HEK293 (cell line): ENCODE measurements around the gene SCP2D1.

Experiments used
- CTCF ChIA-PET: fragments of 350-600 bp; formaldehyde crosslinking; extraction: SDS; loops from one replicate; lab custom pipeline; 2021; ENCODE audit warnings: antibody characterized with exemption; lab: Yijun Ruan, JAX
- POLR2A ChIA-PET: fragments of 300-600 bp; formaldehyde crosslinking; extraction: SDS; loops from one replicate; lab custom pipeline; 2020; ENCODE audit warnings: antibody characterized with exemption, inconsistent platforms; lab: Yijun Ruan, JAX
- H3K27ac ChIP-seq: fragments of 200-500 bp; sonication (Bioruptor generic); 2 replicates; pipeline ENCODE4 v1.5.1; 2014; ENCODE audit warnings: low read depth, low read length, control low read depth, inconsistent platforms; ENCODE audit errors: extremely low read depth
- H3K36me3 ChIP-seq, 2 experiments: fragments of 200-500 bp in 1 of 2; sonication (Bioruptor generic) in 1 of 2; 1 replicate in 1 of 2; 2 replicates in 1 of 2; pipeline ENCODE4 v1.5.1; 2014 to 2017; ENCODE audit warnings: inconsistent platforms in 2 of 2, low read length in 2 of 2; ENCODE audit not compliant: control insufficient read depth in 2 of 2, insufficient read depth in 1 of 2
- H3K4me1 ChIP-seq: fragments of 200-500 bp; sonication (Bioruptor generic); 2 replicates; pipeline ENCODE4 v1.5.1; 2014; ENCODE audit warnings: mild to moderate bottlenecking, low read length, inconsistent platforms; ENCODE audit not compliant: control insufficient read depth, insufficient read depth
- H3K4me3 ChIP-seq: 2 replicates; pipeline ENCODE4 v1.5.1; 2011; ENCODE audit warnings: low read depth, mild to moderate bottlenecking, control low read depth, low read length, moderate library complexity
- H3K9me3 ChIP-seq: fragments of 200-500 bp; sonication (Bioruptor generic); 2 replicates; pipeline ENCODE4 v1.5.1; 2014; ENCODE audit warnings: low read depth, low read length, inconsistent platforms; ENCODE audit not compliant: control insufficient read depth, insufficient read depth
- CTCF ChIP-seq: fragments of 450-650 bp; formaldehyde crosslinking; IDR thresholded peaks from 2 replicates; pipeline ENCODE4 v1.5.1; 2016; ENCODE audit warnings: missing biosample characterization, missing genetic modification characterization
- GLIS1 ChIP-seq: fragments of 450-650 bp; formaldehyde crosslinking; IDR thresholded peaks from 2 replicates; pipeline ENCODE4 v1.5.1; 2016; ENCODE audit warnings: missing biosample characterization, missing genetic modification characterization
- HOXA7 ChIP-seq: sonication (generic); formaldehyde crosslinking; IDR thresholded peaks from 2 replicates; pipeline ENCODE4 v1.8.1; 2022; ENCODE audit warnings: missing genetic modification reagents, borderline replicate concordance
- HOXC10 ChIP-seq: sonication (generic); formaldehyde crosslinking; IDR thresholded peaks from 2 replicates; pipeline ENCODE4 v1.8.1; 2023; ENCODE audit warnings: mild to moderate bottlenecking, missing genetic modification reagents
- KLF8 ChIP-seq: fragments of 450-650 bp; formaldehyde crosslinking; IDR thresholded peaks from 2 replicates; pipeline ENCODE4 v1.5.1; 2016; ENCODE audit warnings: missing biosample characterization, missing genetic modification characterization
- OSR2 ChIP-seq: fragments of 450-650 bp; formaldehyde crosslinking; IDR thresholded peaks from 2 replicates; pipeline ENCODE4 v1.5.1; 2016; ENCODE audit warnings: missing biosample characterization, missing genetic modification characterization
- PRDM10 ChIP-seq: fragments of 450-650 bp; formaldehyde crosslinking; IDR thresholded peaks from 2 replicates; pipeline ENCODE4 v1.5.1; 2016; ENCODE audit warnings: missing biosample characterization, missing genetic modification characterization
- PRDM6 ChIP-seq: fragments of 450-650 bp; formaldehyde crosslinking; IDR thresholded peaks from 2 replicates; pipeline ENCODE4 v1.5.1; 2017; ENCODE audit warnings: missing biosample characterization, missing genetic modification characterization
- SP3 ChIP-seq: fragments of 450-650 bp; formaldehyde crosslinking; IDR thresholded peaks from 2 replicates; pipeline ENCODE4 v1.5.1; 2016; ENCODE audit warnings: missing biosample characterization, missing genetic modification characterization
- ZNF169 ChIP-seq: fragments of 450-650 bp; formaldehyde crosslinking; IDR thresholded peaks from 2 replicates; pipeline ENCODE4 v1.5.1; 2016; ENCODE audit warnings: missing biosample characterization, missing genetic modification characterization
- ZNF18 ChIP-seq: fragments of 450-650 bp; formaldehyde crosslinking; IDR thresholded peaks from 2 replicates; pipeline ENCODE4 v1.5.1; 2016; ENCODE audit warnings: missing biosample characterization, missing genetic modification characterization
- ZNF184 ChIP-seq: fragments of 450-650 bp; IDR thresholded peaks from 2 replicates; pipeline ENCODE4 v1.5.1; 2018; ENCODE audit warnings: missing biosample characterization, mild to moderate bottlenecking, missing genetic modification characterization
- ZNF202 ChIP-seq: fragments of 450-650 bp; formaldehyde crosslinking; IDR thresholded peaks from 2 replicates; pipeline ENCODE4 v1.5.1; 2016; ENCODE audit warnings: missing biosample characterization, missing genetic modification characterization, borderline replicate concordance
- ZNF211 ChIP-seq: fragments of 450-650 bp; formaldehyde crosslinking; IDR thresholded peaks from 2 replicates; pipeline ENCODE4 v1.5.1; 2016; ENCODE audit warnings: low read depth, missing biosample characterization, missing genetic modification characterization
- ZNF214 ChIP-seq: fragments of 450-650 bp; formaldehyde crosslinking; IDR thresholded peaks from 2 replicates; pipeline ENCODE4 v1.5.1; 2017; ENCODE audit warnings: missing biosample characterization, mild to moderate bottlenecking, missing genetic modification characterization, borderline replicate concordance
- ZNF324 ChIP-seq: fragments of 450-650 bp; formaldehyde crosslinking; IDR thresholded peaks from 2 replicates; pipeline ENCODE4 v1.5.1; 2016; ENCODE audit warnings: missing biosample characterization, missing genetic modification characterization
- ZNF366 ChIP-seq: fragments of 450-650 bp; formaldehyde crosslinking; conservative IDR thresholded peaks from 2 replicates; pipeline ENCODE4 v1.5.1; 2016; ENCODE audit warnings: missing biosample characterization, missing genetic modification characterization
- ZNF37A ChIP-seq: fragments of 450-650 bp; IDR thresholded peaks from 2 replicates; pipeline ENCODE4 v1.5.1; 2018; ENCODE audit warnings: missing biosample characterization, missing genetic modification characterization
- ZNF48 ChIP-seq: fragments of 450-650 bp; formaldehyde crosslinking; IDR thresholded peaks from 2 replicates; pipeline ENCODE4 v1.5.1; 2016; ENCODE audit warnings: missing biosample characterization, missing genetic modification characterization
- ZNF544 ChIP-seq: fragments of 450-650 bp; formaldehyde crosslinking; IDR thresholded peaks from 2 replicates; pipeline ENCODE4 v1.5.0; 2017; ENCODE audit warnings: missing biosample characterization, missing genetic modification characterization
- ZNF571 ChIP-seq: fragments of 450-650 bp; formaldehyde crosslinking; IDR thresholded peaks from 2 replicates; pipeline ENCODE4 v1.5.0; 2017; ENCODE audit warnings: missing biosample characterization, missing genetic modification characterization
- ZNF623 ChIP-seq: fragments of 450-650 bp; formaldehyde crosslinking; IDR thresholded peaks from 2 replicates; pipeline ENCODE4 v1.5.1; 2016; ENCODE audit warnings: missing biosample characterization, missing genetic modification characterization
- ZNF624 ChIP-seq: fragments of 450-650 bp; formaldehyde crosslinking; IDR thresholded peaks from 2 replicates; pipeline ENCODE4 v1.5.1; 2017; ENCODE audit warnings: missing biosample characterization, missing genetic modification characterization
- ZNF629 ChIP-seq: fragments of 450-650 bp; formaldehyde crosslinking; IDR thresholded peaks from 2 replicates; pipeline ENCODE4 v1.5.1; 2017; ENCODE audit warnings: missing biosample characterization, missing genetic modification characterization
- ZNF654 ChIP-seq: fragments of 450-650 bp; formaldehyde crosslinking; IDR thresholded peaks from 2 replicates; pipeline ENCODE4 v1.5.1; 2016; ENCODE audit warnings: low read depth, missing biosample characterization, missing genetic modification characterization
- ZNF677 ChIP-seq: fragments of 450-650 bp; IDR thresholded peaks from 2 replicates; pipeline ENCODE4 v1.5.0; 2018; ENCODE audit warnings: missing biosample characterization, mild to moderate bottlenecking, missing genetic modification characterization, moderate library complexity
- ZNF768 ChIP-seq: fragments of 450-650 bp; formaldehyde crosslinking; IDR thresholded peaks from 2 replicates; pipeline ENCODE4 v1.5.1; 2018; ENCODE audit warnings: missing biosample characterization, mild to moderate bottlenecking, missing genetic modification characterization
- ZNF792 ChIP-seq: fragments of 450-650 bp; formaldehyde crosslinking; IDR thresholded peaks from 2 replicates; pipeline ENCODE4 v1.5.1; 2016; ENCODE audit warnings: missing biosample characterization, missing genetic modification characterization
- ZNF843 ChIP-seq: fragments of 450-650 bp; formaldehyde crosslinking; IDR thresholded peaks from 2 replicates; pipeline ENCODE4 v1.5.1; 2016; ENCODE audit warnings: missing biosample characterization, missing genetic modification characterization

The SCP2D1 gene

GRCh38 chr20:18781509-18781908 is 32.1 kb upstream of the SCP2D1 start:
- Histone ChIP-seq H3K4me3 (no peak overlapping the region), H3K27ac (no peak overlapping the region), H3K4me1 (no peaks in the 10 kb centered on the region), H3K9me3 (no peaks in the 10 kb centered on the region), H3K36me3 (no peaks in the 10 kb centered on the region)
- ChIA-PET POLR2A (no interaction called here), CTCF (no interaction called here)
- TF ChIP-seq GLIS1 (tag by site-specific recombination) (no peak), ZNF792 (tag by site-specific recombination) (no peak), SP3 (tag by site-specific recombination) (no peak), ZNF202 (tag by site-specific recombination) (no peak), ZNF324 (tag by site-specific recombination) (no peak), ZNF654 (no peak), ZNF677 (tag by site-specific recombination) (no peak), KLF8 (no peak), PRDM10 (tag by site-specific recombination) (no peak), ZNF624 (tag by site-specific recombination) (no peak), HOXA7 (no peak), ZNF571 (tag by site-specific recombination) (no peak), PRDM6 (no peak), HOXC10 (no peak), ZNF18 (tag by site-specific recombination) (no peak), ZNF768 (tag by site-specific recombination) (no peak), ZNF366 (tag by site-specific recombination) (no peak), ZNF629 (no peak), ZNF544 (tag by site-specific recombination) (no peak), ZNF48 (tag by site-specific recombination) (no peak)

GRCh38 chr20:18783385-18783959 is 30.1 kb upstream of the SCP2D1 start:
- H3K4me3 ChIP-seq: no peak overlapping the region
- no peaks in the 10 kb centered on the region for H3K4me1 ChIP-seq
- ChIA-PET POLR2A (no interaction called here), CTCF (no interaction called here)
- no peak overlapping the region for H3K27ac ChIP-seq
- no peaks in the 10 kb centered on the region for H3K9me3 ChIP-seq
- no peaks in the 10 kb centered on the region for H3K36me3 ChIP-seq
- TF ChIP-seq OSR2 (tag by site-specific recombination): no peak
- no peak for TF ChIP-seq ZNF37A
- TF ChIP-seq ZNF169 (tag by site-specific recombination): no peak
- TF ChIP-seq CTCF (tag by site-specific recombination): no peak
- no peak for TF ChIP-seq ZNF214 (tag by site-specific recombination)
- TF ChIP-seq ZNF184 (tag by site-specific recombination): no peak
- TF ChIP-seq ZNF211 (tag by site-specific recombination): no peak
- no peak for TF ChIP-seq ZNF623 (tag by site-specific recombination)
- TF ChIP-seq ZNF843: no peak
